Gastroesophageal sphincter (tissue), 4 donors: ENCODE data around the gene PKIG. TPM values are rescaled to one million over a fixed set of nuclear protein-coding genes. Genes with fewer than 3 reads are reported as not detected.

Source experiments
- ATAC-seq: fragments of 150-250 bp; one replicate; pipeline ENCODE4 v1.9.1; 2016; ENCODE audit warnings: mild to moderate bottlenecking, moderate library complexity
- H3K27ac ChIP-seq, 4 donors: fragments of 200-600 bp; sonication (generic) in 3 of 4; 1 replicate in 3 of 4; 2 replicates in 1 of 4; pipeline ENCODE4 v1.5.1; 2016 to 2019
- H3K27me3 ChIP-seq: fragments of 200-600 bp; sonication (generic); one replicate; pipeline ENCODE4 v1.5.1; 2019
- H3K36me3 ChIP-seq, 2 donors: fragments of 200-600 bp; sonication (generic); one replicate each; pipeline ENCODE4 v1.5.1; 2019; ENCODE audit warnings: control low read depth in 1 of 2
- H3K4me1 ChIP-seq, 3 donors: fragments of 200-600 bp; sonication (generic); 1 replicate in 2 of 3; 2 replicates in 1 of 3; pipeline ENCODE4 v1.5.1; 2016 to 2019; ENCODE audit warnings: control low read depth in 2 of 3
- H3K4me3 ChIP-seq, 2 donors: fragments of 200-600 bp; sonication (generic); one replicate each; pipeline ENCODE4 v1.5.1; 2019; ENCODE audit warnings: mild to moderate bottlenecking in 1 of 2, moderate library complexity in 1 of 2
- H3K9me3 ChIP-seq, 3 donors: fragments of 200-600 bp; sonication (generic); one replicate each; pipeline ENCODE4 v1.5.1; 2017 to 2019; ENCODE audit warnings: control low read depth in 2 of 3
- CTCF ChIP-seq, 4 experiments: fragments of 200-600 bp in 2 of 4; fragments of 450-650 bp in 2 of 4; sonication (generic) in 1 of 4; IDR thresholded peaks; one replicate each; pipeline ENCODE4 v1.5.1; 2017 to 2019; ENCODE audit warnings: antibody characterized with exemption in 4 of 4, mild to moderate bottlenecking in 2 of 4, moderate library complexity in 2 of 4
- EP300 ChIP-seq: sonication (generic); formaldehyde crosslinking; IDR thresholded peaks from one replicate; pipeline ENCODE4 v1.6.1; 2017; ENCODE audit warnings: antibody characterized with exemption, mild to moderate bottlenecking
- POLR2A ChIP-seq, 2 donors: fragments of 450-650 bp; IDR thresholded peaks; one replicate each; pipeline ENCODE4 v1.6.1; 2017; ENCODE audit warnings: antibody characterized with exemption in 2 of 2, mild to moderate bottlenecking in 2 of 2, moderate library complexity in 1 of 2
- POLR2AphosphoS5 ChIP-seq: sonication (generic); formaldehyde crosslinking; IDR thresholded peaks from one replicate; pipeline ENCODE4 v1.6.1; 2017; ENCODE audit warnings: antibody characterized with exemption
- WGBS, 2 donors: methylation state at CpG; one replicate each; pipeline ENCODE4 v1.1.5; 2018; ENCODE audit warnings: low coverage in 1 of 2; 5-methylcytosine and 5-hydroxymethylcytosine counted together
- total RNA-seq, 4 donors: library from RNA; depleted of rRNA; stranded (reverse); fragments of >200 nt; gene quantifications; one replicate each; pipeline ENCODE4 v1.1.0, GENCODE V29; 2016

Gene PKIG
- total RNA-seq, 4 donors from 2014 or later: 241 to 418 (median 291) TPM

DNA sequence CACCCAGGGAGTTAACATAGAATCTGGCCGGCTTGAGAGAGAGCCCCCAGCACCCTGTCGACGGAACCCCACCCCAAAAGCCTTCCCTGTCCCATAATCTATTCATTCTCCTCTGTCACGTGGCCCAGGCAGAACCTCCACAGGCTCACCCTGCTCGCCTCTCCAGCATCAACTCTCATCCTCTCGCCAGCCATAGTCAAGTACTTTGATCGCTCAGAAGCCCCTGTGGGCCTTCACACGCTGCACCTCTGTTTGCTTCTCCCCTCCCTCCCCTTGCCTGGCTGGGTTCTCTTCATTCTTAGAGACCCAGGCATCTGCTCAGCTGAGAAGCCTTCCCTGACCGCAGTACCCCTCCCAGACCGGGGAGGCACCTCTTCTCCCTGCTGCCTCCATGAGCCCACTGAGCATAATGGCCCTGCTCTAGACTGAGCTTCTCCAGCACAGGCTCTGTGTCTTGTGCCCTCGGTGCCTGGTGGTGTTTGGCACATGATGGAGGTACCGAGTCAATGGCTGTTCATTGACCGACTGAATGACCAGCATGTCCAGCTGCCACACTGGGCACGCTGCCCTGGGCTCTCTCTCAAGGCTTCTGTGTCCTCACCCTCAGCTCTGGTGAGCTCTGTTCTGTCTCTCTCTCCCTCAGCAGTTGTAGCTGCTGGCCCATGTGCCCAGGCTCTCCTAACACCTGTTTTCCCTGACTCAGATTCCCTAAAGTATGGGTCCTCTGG is 33.7 kb downstream of the PKIG start:
- no peak for ATAC-seq
- TF ChIP-seq POLR2AphosphoS5: no peak
- Histone ChIP-seq H3K9me3 (no peaks in the 10 kb centered on the region), H3K4me3 (no peak overlapping the region), H3K27me3 (no peaks in the 10 kb centered on the region), H3K4me1 (peaks cover 5 to 58% (median 29%) of the 10 kb centered on the region in 3 donors), H3K27ac (peak overlapping the region in 3 of 4 donors; percentile 81 to 90 (median 85)), H3K36me3 (peaks cover 0 to 82% of the 10 kb centered on the region in 2 donors)
- WGBS, 2 donors: 67 to 80% methylated on average over 1 to 8 of the region's 14 CpGs

DNA sequence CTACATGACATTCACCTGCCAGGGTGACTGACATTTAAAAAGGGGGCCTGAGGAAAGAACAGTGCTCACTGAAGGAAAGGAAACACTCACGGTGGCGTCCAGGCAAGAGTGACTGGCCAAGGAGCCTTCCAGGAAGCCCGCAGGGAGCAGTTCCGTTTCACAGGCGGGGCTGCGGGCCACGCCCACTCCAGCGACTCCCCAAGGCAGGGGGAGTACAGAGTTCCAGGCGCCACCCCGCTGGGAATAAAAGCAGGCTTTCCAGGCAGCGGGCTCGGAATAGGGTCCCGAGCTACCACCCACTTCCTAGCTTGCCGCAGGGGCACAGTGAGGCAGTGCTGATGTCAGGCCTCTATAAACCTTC is 34.2 kb downstream of the PKIG start:
- ATAC-seq: peak; percentile 53
- Histone ChIP-seq H3K27ac (peak overlapping the region in 3 of 4 donors; percentile 81 to 90 (median 85)), H3K9me3 (no peaks in the 10 kb centered on the region)

GRCh38 chr20:44618318-44618731 is 35.9 kb downstream of the PKIG start:
- Histone ChIP-seq H3K9me3 (no peaks in the 10 kb centered on the region), H3K4me3 (no peak overlapping the region), H3K36me3 (peaks cover 0 to 100% of the 10 kb centered on the region in 2 donors), H3K27me3 (no peaks in the 10 kb centered on the region), H3K27ac (peak overlapping the region in 3 of 4 donors; percentile 14 to 24 (median 16)), H3K4me1 (peaks cover 5 to 41% (median 29%) of the 10 kb centered on the region in 3 donors)
- TF ChIP-seq CTCF (IDR thresholded peaks at IDR 0.05) (no peak), POLR2A (IDR thresholded peaks at IDR 0.05) (no peak), POLR2AphosphoS5 (no peak), EP300 (no peak)
- ATAC-seq: no peak
- 90 to 92% methylated on average over 4 to 11 of the region's 14 CpGs for WGBS, 2 donors

More for the DNA sequence above, 34.2 kb downstream of the PKIG start:
- no peak overlapping the region for H3K4me3 ChIP-seq
- peaks cover 5 to 53% (median 29%) of the 10 kb centered on the region in 3 donors for H3K4me1 ChIP-seq
- H3K36me3 ChIP-seq: peaks cover 0 to 87% of the 10 kb centered on the region in 2 donors
- no CpG with 5 or more reads among the region's 14 CpGs for WGBS, 2 donors
- no peak for TF ChIP-seq CTCF (IDR thresholded peaks at IDR 0.05)
- TF ChIP-seq EP300: no peak
- no peak for TF ChIP-seq POLR2AphosphoS5
- no peak for TF ChIP-seq POLR2A (IDR thresholded peaks at IDR 0.05)
- no peaks in the 10 kb centered on the region for H3K27me3 ChIP-seq

- peaks cover 5 to 32% (median 29%) of the 10 kb centered on the region in 3 donors for H3K4me1 ChIP-seq
- no peak overlapping the region for H3K4me3 ChIP-seq
- H3K36me3 ChIP-seq: peaks cover 0 to 98% of the 10 kb centered on the region in 2 donors
- ATAC-seq: no peak
- H3K27me3 ChIP-seq: no peaks in the 10 kb centered on the region
- H3K9me3 ChIP-seq: no peaks in the 10 kb centered on the region
- TF ChIP-seq POLR2AphosphoS5 (peak; percentile 4), CTCF (IDR thresholded peaks at IDR 0.05) (no peak)
- no CpG with 5 or more reads among the region's 7 CpGs for WGBS, 2 donors
- peak overlapping the region in 1 of 4 donors; percentile 23 for H3K27ac ChIP-seq
These were observed 36.9 kb downstream of the PKIG start for GRCh38 chr20:44619294-44619693.

DNA sequence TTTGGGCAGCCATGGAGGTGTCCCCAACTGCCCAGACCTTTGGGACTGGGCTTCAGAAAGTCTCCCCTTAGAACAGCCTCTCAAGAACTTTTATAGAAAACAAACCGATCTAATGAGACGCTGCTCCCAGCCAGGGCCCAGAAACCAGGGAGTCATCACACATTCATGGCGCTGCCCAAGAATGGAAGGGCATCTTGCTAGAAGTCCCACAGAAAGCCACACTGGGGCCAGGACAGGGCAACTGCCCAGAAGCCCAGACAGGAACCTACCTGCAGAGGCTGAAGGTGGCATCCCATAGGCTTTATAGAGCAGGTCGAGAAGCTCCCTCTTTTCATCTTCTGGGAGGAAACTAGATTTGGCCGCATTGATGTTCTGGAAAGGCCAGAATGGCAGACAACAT is 37.7 kb downstream of the PKIG start:
- Histone ChIP-seq H3K9me3 (no peaks in the 10 kb centered on the region), H3K4me3 (no peak overlapping the region), H3K4me1 (peaks cover 2 to 24% (median 22%) of the 10 kb centered on the region in 3 donors), H3K36me3 (peaks cover 0 to 93% of the 10 kb centered on the region in 2 donors), H3K27ac (no peak overlapping the region), H3K27me3 (no peaks in the 10 kb centered on the region)
- TF ChIP-seq POLR2AphosphoS5 (no peak), POLR2A (IDR thresholded peaks at IDR 0.05) (no peak)
- no peak for ATAC-seq
- 100% methylated on average over 1 of the region's 5 CpGs; no CpG with 5 or more reads in 1 of the 2 donors for WGBS, 2 donors

DNA sequence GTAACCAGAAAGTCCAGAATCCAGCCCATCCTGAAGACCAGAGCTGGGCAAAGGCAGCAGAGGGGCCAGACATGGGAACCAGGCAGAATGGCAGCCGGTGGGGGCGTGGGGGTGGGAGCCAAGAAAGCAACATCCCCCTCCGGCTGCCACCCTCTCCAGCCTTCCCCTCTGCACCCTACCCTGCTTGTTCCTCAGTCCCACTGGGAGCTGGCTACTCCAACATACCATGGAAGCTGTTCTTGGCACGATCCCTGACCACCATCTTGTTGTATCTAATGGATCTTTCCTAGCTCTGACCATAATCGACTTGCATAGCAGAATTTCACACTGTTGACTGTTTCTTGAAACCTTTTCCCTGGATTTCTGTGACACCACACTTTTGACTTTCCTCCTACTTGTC is 38.9 kb downstream of the PKIG start:
- H3K9me3 ChIP-seq: no peaks in the 10 kb centered on the region
- 97 to 100% methylated on average over 3 to 5 of the region's 5 CpGs for WGBS, 2 donors
- peak overlapping the region in 1 of 4 donors; percentile 15 for H3K27ac ChIP-seq
- no peak overlapping the region for H3K4me3 ChIP-seq
- peaks cover 0 to 11% (median 9%) of the 10 kb centered on the region in 3 donors for H3K4me1 ChIP-seq
- no peaks in the 10 kb centered on the region for H3K27me3 ChIP-seq
- no peak for ATAC-seq
- peaks cover 0 to 84% of the 10 kb centered on the region in 2 donors for H3K36me3 ChIP-seq
- TF ChIP-seq POLR2AphosphoS5 (no peak), CTCF (IDR thresholded peaks at IDR 0.05) (no peak), POLR2A (IDR thresholded peaks at IDR 0.05) (no peak), EP300 (no peak)
